Smooth muscle cell (in vitro differentiated cells): Measurements from ENCODE around the gene KDM4B. TPM values are rescaled to one million over a fixed set of nuclear protein-coding genes. Genes with fewer than 3 reads are reported as not detected.

Experiments
- DNase-seq: peaks from one replicate; lab custom pipeline; 2025; ENCODE audit not compliant: unreplicated experiment; lab: John Stamatoyannopoulos, UW
- H2AFZ ChIP-seq: fragments of 200-600 bp; sonication (generic); 2 replicates; pipeline ENCODE4 v1.6.0; 2016; ENCODE audit warnings: antibody characterized with exemption, low read depth, mild to moderate bottlenecking
- H3F3A ChIP-seq: fragments of 200-600 bp; sonication (generic); 2 replicates; pipeline ENCODE4 v1.6.0; 2017; ENCODE audit warnings: antibody characterized with exemption, low read depth
- H3K27ac ChIP-seq: fragments of 200-600 bp; sonication (generic); 2 replicates; pipeline ENCODE4 v1.5.1; 2016; ENCODE audit warnings: low read depth, mild to moderate bottlenecking
- H3K27me3 ChIP-seq: fragments of 200-600 bp; sonication (generic); 2 replicates; pipeline ENCODE4 v1.6.1; 2016; ENCODE audit warnings: low read depth, mild to moderate bottlenecking
- H3K36me3 ChIP-seq: fragments of 200-600 bp; sonication (generic); 2 replicates; pipeline ENCODE4 v1.5.1; 2016; ENCODE audit warnings: low read depth
- H3K4me1 ChIP-seq: fragments of 200-600 bp; sonication (generic); 2 replicates; pipeline ENCODE4 v1.5.1; 2016; ENCODE audit warnings: low read depth
- H3K4me2 ChIP-seq: fragments of 200-600 bp; sonication (generic); 2 replicates; pipeline ENCODE4 v1.6.0; 2016; ENCODE audit warnings: mild to moderate bottlenecking
- H3K4me3 ChIP-seq: fragments of 200-600 bp; sonication (generic); 2 replicates; pipeline ENCODE4 v1.5.1; 2016; ENCODE audit warnings: mild to moderate bottlenecking
- H3K79me2 ChIP-seq: fragments of 200-600 bp; sonication (generic); 2 replicates; pipeline ENCODE4 v1.6.0; 2016; ENCODE audit warnings: low read depth, mild to moderate bottlenecking
- H3K9ac ChIP-seq: fragments of 200-600 bp; sonication (generic); 2 replicates; pipeline ENCODE4 v1.6.0; 2016; ENCODE audit warnings: low read depth
- H3K9me3 ChIP-seq: fragments of 200-600 bp; sonication (generic); replicated peaks from 2 replicates; pipeline ENCODE4 v1.5.1; 2016; ENCODE audit warnings: low read depth
- H4K20me1 ChIP-seq: fragments of 200-600 bp; sonication (generic); 2 replicates; pipeline ENCODE4 v1.6.0; 2016; ENCODE audit warnings: low read depth
- WGBS: methylation state at CpG from one replicate; pipeline ENCODE4 v1.1.7; 2016; ENCODE audit warnings: low lambda C conversion rate; 5-methylcytosine and 5-hydroxymethylcytosine counted together
- polyA plus RNA-seq: library from polyadenylated mRNA; unstranded; fragments of >200 nt; fragmentation: Nextera tagmentation; extraction: Ambion mirVana; gene quantifications from 2 replicates; pipeline ENCODE4 v1.2.1, GENCODE V29; 2016
- total RNA-seq: library from RNA; depleted of rRNA; stranded (reverse); fragments of >200 nt; gene quantifications from 2 replicates; pipeline ENCODE4 v1.2.3, GENCODE V29; 2014
- TF ChIP-seq, protein P1 (sequence below): fragments of 200-600 bp; sonication (generic); IDR thresholded peaks from 2 replicates; pipeline ENCODE4 v1.5.1; 2017; ENCODE audit warnings: borderline replicate concordance, mild to moderate bottlenecking, antibody characterized with exemption; ENCODE audit not compliant: insufficient read depth, poor library complexity, severe bottlenecking

Gene KDM4B
- total and polyA plus RNA-seq, 2 experiments from 2014 or later = 27.9 to 32.3 TPM

DNA sequence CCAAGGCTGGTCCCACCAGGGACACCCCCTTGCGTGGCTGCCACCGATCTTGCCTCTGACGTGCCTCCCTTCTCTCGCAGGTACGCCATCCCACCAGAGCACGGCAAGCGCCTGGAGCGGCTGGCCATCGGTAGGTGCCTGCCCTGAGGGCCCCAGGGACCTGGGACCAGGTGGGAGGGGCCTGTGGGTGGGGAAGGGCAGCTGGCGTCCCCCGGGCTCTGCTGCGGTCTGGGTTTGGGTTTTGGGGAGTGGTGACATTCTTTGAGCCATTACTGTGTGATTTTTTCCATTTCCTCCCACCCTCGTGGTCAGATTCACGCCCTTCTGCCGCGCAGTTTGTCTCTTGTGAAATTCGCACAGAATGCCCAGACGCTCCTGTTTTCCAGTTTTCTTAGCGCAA lies 102.0 kb downstream of the KDM4B start:
- DNase-seq = no peak
- no peaks in the 10 kb centered on the region for H3K9me3 ChIP-seq
- H3K27me3 ChIP-seq = no peaks in the 10 kb centered on the region
- H3K27ac ChIP-seq = no peak overlapping the region
- H3K4me1 ChIP-seq = no peaks in the 10 kb centered on the region
- no peaks in the 10 kb centered on the region for H3K36me3 ChIP-seq
- H3F3A ChIP-seq = no peaks in the 10 kb centered on the region
- 83% methylated on average over 19 of the region's 19 CpGs for WGBS
- TF ChIP-seq, protein P1, sequence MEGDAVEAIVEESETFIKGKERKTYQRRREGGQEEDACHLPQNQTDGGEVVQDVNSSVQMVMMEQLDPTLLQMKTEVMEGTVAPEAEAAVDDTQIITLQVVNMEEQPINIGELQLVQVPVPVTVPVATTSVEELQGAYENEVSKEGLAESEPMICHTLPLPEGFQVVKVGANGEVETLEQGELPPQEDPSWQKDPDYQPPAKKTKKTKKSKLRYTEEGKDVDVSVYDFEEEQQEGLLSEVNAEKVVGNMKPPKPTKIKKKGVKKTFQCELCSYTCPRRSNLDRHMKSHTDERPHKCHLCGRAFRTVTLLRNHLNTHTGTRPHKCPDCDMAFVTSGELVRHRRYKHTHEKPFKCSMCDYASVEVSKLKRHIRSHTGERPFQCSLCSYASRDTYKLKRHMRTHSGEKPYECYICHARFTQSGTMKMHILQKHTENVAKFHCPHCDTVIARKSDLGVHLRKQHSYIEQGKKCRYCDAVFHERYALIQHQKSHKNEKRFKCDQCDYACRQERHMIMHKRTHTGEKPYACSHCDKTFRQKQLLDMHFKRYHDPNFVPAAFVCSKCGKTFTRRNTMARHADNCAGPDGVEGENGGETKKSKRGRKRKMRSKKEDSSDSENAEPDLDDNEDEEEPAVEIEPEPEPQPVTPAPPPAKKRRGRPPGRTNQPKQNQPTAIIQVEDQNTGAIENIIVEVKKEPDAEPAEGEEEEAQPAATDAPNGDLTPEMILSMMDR = no peak
- no peak overlapping the region for H3K9ac ChIP-seq
- no peak overlapping the region for H2AFZ ChIP-seq
- no peaks in the 10 kb centered on the region for H3K79me2 ChIP-seq
- H4K20me1 ChIP-seq = peaks cover 100% of the 10 kb centered on the region
- no peak overlapping the region for H3K4me2 ChIP-seq
- H3K4me3 ChIP-seq = no peak overlapping the region

DNA sequence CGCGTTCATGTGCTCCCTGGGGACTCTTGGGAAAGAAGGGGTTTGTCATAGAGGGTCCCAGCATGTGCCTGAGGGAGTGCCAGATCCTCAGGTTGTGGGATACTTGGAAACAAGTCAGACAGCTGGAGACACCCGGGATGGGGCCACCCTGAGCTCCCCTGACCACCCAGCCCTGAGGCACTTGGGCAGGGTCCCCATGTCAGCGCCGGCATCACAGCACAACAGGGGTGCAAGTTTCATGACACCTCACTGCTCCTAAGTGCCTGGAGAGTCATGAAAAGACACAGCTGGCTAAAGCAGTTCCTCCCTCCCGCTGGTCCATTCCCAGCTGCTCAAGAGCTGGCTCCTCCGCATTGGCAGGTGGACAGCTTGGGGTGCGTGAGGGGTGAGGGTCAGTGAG lies 102.7 kb downstream of the KDM4B start:
- DNase-seq = no peak
- Histone ChIP-seq H3K27ac (no peak overlapping the region), H4K20me1 (peaks cover 96% of the 10 kb centered on the region), H3K4me1 (no peaks in the 10 kb centered on the region), H2AFZ (no peak overlapping the region), H3K4me2 (no peak overlapping the region), H3F3A (no peaks in the 10 kb centered on the region), H3K27me3 (no peaks in the 10 kb centered on the region), H3K9ac (no peak overlapping the region), H3K36me3 (no peaks in the 10 kb centered on the region), H3K4me3 (no peak overlapping the region), H3K79me2 (no peaks in the 10 kb centered on the region), H3K9me3 (no peaks in the 10 kb centered on the region)
- TF ChIP-seq, protein P1 = no peak
- 96% methylated on average over 8 of the region's 8 CpGs for WGBS

GRCh38 chr19:5072115-5072514 lies 103.2 kb downstream of the KDM4B start:
- Histone ChIP-seq H3K4me3 (no peak overlapping the region), H3K4me1 (no peaks in the 10 kb centered on the region), H3K36me3 (no peaks in the 10 kb centered on the region), H3F3A (no peaks in the 10 kb centered on the region), H3K4me2 (no peak overlapping the region), H3K79me2 (no peaks in the 10 kb centered on the region), H3K27ac (no peak overlapping the region), H3K27me3 (no peaks in the 10 kb centered on the region), H3K9ac (no peak overlapping the region), H3K9me3 (no peaks in the 10 kb centered on the region), H4K20me1 (peaks cover 96% of the 10 kb centered on the region), H2AFZ (no peak overlapping the region)
- 97% methylated on average over 11 of the region's 11 CpGs for WGBS
- no peak for DNase-seq
- TF ChIP-seq, protein P1 = no peak

- Histone ChIP-seq H3K27ac (no peak overlapping the region), H2AFZ (no peak overlapping the region), H3K9me3 (no peaks in the 10 kb centered on the region), H3K27me3 (no peaks in the 10 kb centered on the region), H3K4me3 (no peak overlapping the region), H3F3A (no peaks in the 10 kb centered on the region), H4K20me1 (peaks cover 96% of the 10 kb centered on the region), H3K4me2 (no peak overlapping the region), H3K79me2 (no peaks in the 10 kb centered on the region), H3K36me3 (no peaks in the 10 kb centered on the region), H3K4me1 (no peaks in the 10 kb centered on the region), H3K9ac (no peak overlapping the region)
- WGBS = 91% methylated on average over 6 of the region's 8 CpGs
- no peak for DNase-seq
- TF ChIP-seq, protein P1 = no peak
Observed at GRCh38 chr19:5073153-5073844, 104.4 kb downstream of the KDM4B start.
